Neural cell (in vitro differentiated cells): ENCODE results near the gene LGALS12. TPM values are rescaled to one million over a fixed set of nuclear protein-coding genes. Genes with fewer than 3 reads are reported as not detected.

Experiments
- H2AFZ ChIP-seq: fragments of 200-600, 300-800 bp; sonication (generic), shearing (Covaris generic); 2 replicates; pipeline ENCODE4 v1.6.0; 2014; ENCODE audit warnings: low read depth, mild to moderate bottlenecking, antibody characterized with exemption, low read length, moderate library complexity
- H3F3A ChIP-seq: fragments of 200-600 bp; shearing (Covaris generic); 2 replicates; pipeline ENCODE4 v1.6.1; 2016; ENCODE audit warnings: mild to moderate bottlenecking, moderate library complexity, mixed read lengths, antibody characterized with exemption, low read length; ENCODE audit not compliant: insufficient read depth, poor library complexity, severe bottlenecking
- H3K27ac ChIP-seq: fragments of 200-600, 300-800 bp; sonication (generic), shearing (Covaris generic); 2 replicates; pipeline ENCODE4 v1.5.1; 2014; ENCODE audit warnings: mild to moderate bottlenecking, low read length, moderate library complexity
- H3K27me3 ChIP-seq: fragments of 300-800, 200-600 bp; sonication (generic), shearing (Covaris generic); 2 replicates; pipeline ENCODE4 v1.6.0; 2014; ENCODE audit warnings: mild to moderate bottlenecking, low read depth, low read length, moderate library complexity; ENCODE audit not compliant: insufficient read depth
- H3K36me3 ChIP-seq: fragments of 300-800, 200-600 bp; sonication (generic), shearing (Covaris generic); 2 replicates; pipeline ENCODE4 v1.5.1; 2014; ENCODE audit warnings: mild to moderate bottlenecking, antibody characterized with exemption, low read length, moderate library complexity; ENCODE audit not compliant: insufficient read depth
- H3K4me2 ChIP-seq: fragments of 300-800, 200-600 bp; sonication (generic), shearing (Covaris generic); 2 replicates; pipeline ENCODE4 v1.6.0; 2014; ENCODE audit warnings: mild to moderate bottlenecking, low read length
- H3K4me3 ChIP-seq: fragments of 300-800, 200-600 bp; sonication (generic), shearing (Covaris generic); 2 replicates; pipeline ENCODE4 v1.5.1; 2014; ENCODE audit warnings: mild to moderate bottlenecking, low read length, moderate library complexity
- H3K79me2 ChIP-seq: fragments of 200-600 bp; shearing (Covaris generic); replicated peaks from 2 replicates; pipeline ENCODE4 v1.6.0; 2014; ENCODE audit warnings: mild to moderate bottlenecking, low read length, moderate library complexity; ENCODE audit not compliant: insufficient read depth
- H3K9ac ChIP-seq: fragments of 300-800, 200-600 bp; sonication (generic), shearing (Covaris generic); 2 replicates; pipeline ENCODE4 v1.6.1; 2016; ENCODE audit warnings: mild to moderate bottlenecking, low read length, mixed read lengths
- H3K9me2 ChIP-seq: fragments of 200-600 bp; shearing (Covaris generic); 2 replicates; pipeline ENCODE4 v1.6.1; 2016; ENCODE audit warnings: mild to moderate bottlenecking, low read length, mixed read lengths; ENCODE audit not compliant: insufficient read depth
- H3K9me3 ChIP-seq: fragments of 200-600, 300-800 bp; sonication (generic), shearing (Covaris generic); 2 replicates; pipeline ENCODE4 v1.6.1; 2016; ENCODE audit warnings: mild to moderate bottlenecking, mixed run types, low read length, moderate library complexity, mixed read lengths
- H4K20me1 ChIP-seq: fragments of 200-600 bp; shearing (Covaris generic); 2 replicates; pipeline ENCODE4 v1.6.1; 2016; ENCODE audit warnings: mild to moderate bottlenecking, mixed run types; ENCODE audit not compliant: insufficient read depth
- EP300 ChIP-seq: fragments of 450-650 bp; conservative IDR thresholded peaks from 2 replicates; pipeline ENCODE4 v1.6.1; 2014; ENCODE audit warnings: antibody characterized with exemption, mild to moderate bottlenecking, moderate library complexity; ENCODE audit not compliant: poor library complexity, severe bottlenecking
- EZH2 ChIP-seq: fragments of 200-600, 300-800 bp; shearing (Covaris generic), sonication (generic); IDR thresholded peaks from 2 replicates; pipeline ENCODE4 v1.6.1; 2014; ENCODE audit warnings: antibody characterized with exemption, low read length, borderline replicate concordance, mild to moderate bottlenecking; ENCODE audit not compliant: insufficient read depth, poor library complexity, severe bottlenecking
- MXI1 ChIP-seq: fragments of 450-650 bp; conservative IDR thresholded peaks from 2 replicates; pipeline ENCODE4 v1.6.1; 2014; ENCODE audit warnings: antibody characterized with exemption, mild to moderate bottlenecking; ENCODE audit not compliant: poor library complexity, severe bottlenecking
- POLR2AphosphoS5 ChIP-seq: IDR thresholded peaks from 2 replicates; pipeline ENCODE4 v1.6.1; 2012
- RAD21 ChIP-seq: fragments of 450-650 bp; conservative IDR thresholded peaks from 2 replicates; pipeline ENCODE4 v1.6.1; 2014; ENCODE audit warnings: antibody characterized with exemption, mild to moderate bottlenecking, moderate library complexity
- REST ChIP-seq: IDR thresholded peaks from 2 replicates; pipeline ENCODE4 v1.6.1; 2012; ENCODE audit warnings: borderline replicate concordance
- SMC3 ChIP-seq: fragments of 450-650 bp; conservative IDR thresholded peaks from 2 replicates; pipeline ENCODE4 v1.6.1; 2014; ENCODE audit warnings: antibody characterized with exemption, mild to moderate bottlenecking, moderate library complexity; ENCODE audit not compliant: poor library complexity
- TAF1 ChIP-seq: IDR thresholded peaks from 2 replicates; pipeline ENCODE4 v1.6.1; 2012; ENCODE audit warnings: low read depth
- polyA plus RNA-seq: library from polyadenylated mRNA; depleted of rRNA; stranded (reverse); fragments of >200 nt; gene quantifications from 2 replicates; pipeline ENCODE4 v1.2.3, GENCODE V29; 2014
- TF ChIP-seq, protein P1 (sequence below): fragments of 450-650 bp; IDR thresholded peaks from 2 replicates; pipeline ENCODE4 v1.5.1; 2014; ENCODE audit warnings: antibody characterized with exemption, mild to moderate bottlenecking, moderate library complexity; ENCODE audit not compliant: poor library complexity, severe bottlenecking

Gene LGALS12
- polyA plus RNA-seq, 1 donor from 2014 or later, result not detected

- H3K36me3 ChIP-seq, result no peaks in the 10 kb centered on the region
- TF ChIP-seq POLR2AphosphoS5 (no peak), MXI1 (no peak), TAF1 (no peak), EP300 (no peak), RAD21 (no peak), SMC3 (no peak), REST (no peak), EZH2 (no peak)
- TF ChIP-seq, protein P1, sequence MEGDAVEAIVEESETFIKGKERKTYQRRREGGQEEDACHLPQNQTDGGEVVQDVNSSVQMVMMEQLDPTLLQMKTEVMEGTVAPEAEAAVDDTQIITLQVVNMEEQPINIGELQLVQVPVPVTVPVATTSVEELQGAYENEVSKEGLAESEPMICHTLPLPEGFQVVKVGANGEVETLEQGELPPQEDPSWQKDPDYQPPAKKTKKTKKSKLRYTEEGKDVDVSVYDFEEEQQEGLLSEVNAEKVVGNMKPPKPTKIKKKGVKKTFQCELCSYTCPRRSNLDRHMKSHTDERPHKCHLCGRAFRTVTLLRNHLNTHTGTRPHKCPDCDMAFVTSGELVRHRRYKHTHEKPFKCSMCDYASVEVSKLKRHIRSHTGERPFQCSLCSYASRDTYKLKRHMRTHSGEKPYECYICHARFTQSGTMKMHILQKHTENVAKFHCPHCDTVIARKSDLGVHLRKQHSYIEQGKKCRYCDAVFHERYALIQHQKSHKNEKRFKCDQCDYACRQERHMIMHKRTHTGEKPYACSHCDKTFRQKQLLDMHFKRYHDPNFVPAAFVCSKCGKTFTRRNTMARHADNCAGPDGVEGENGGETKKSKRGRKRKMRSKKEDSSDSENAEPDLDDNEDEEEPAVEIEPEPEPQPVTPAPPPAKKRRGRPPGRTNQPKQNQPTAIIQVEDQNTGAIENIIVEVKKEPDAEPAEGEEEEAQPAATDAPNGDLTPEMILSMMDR, result no peak
- no peaks in the 10 kb centered on the region for H3K9me2 ChIP-seq
- no peak overlapping the region for H3K4me2 ChIP-seq
- no peak overlapping the region for H3K9ac ChIP-seq
- H3K9me3 ChIP-seq, result no peaks in the 10 kb centered on the region
- H3K79me2 ChIP-seq, result no peaks in the 10 kb centered on the region
- H3F3A ChIP-seq, result no peaks in the 10 kb centered on the region
- H2AFZ ChIP-seq, result no peak overlapping the region
- H3K27ac ChIP-seq, result no peak overlapping the region
- no peaks in the 10 kb centered on the region for H3K27me3 ChIP-seq
- no peak overlapping the region for H3K4me3 ChIP-seq
- no peaks in the 10 kb centered on the region for H4K20me1 ChIP-seq
These were observed 41.2 kb downstream of the LGALS12 start for GRCh38 chr11:63547061-63547460.

GRCh38 chr11:63548178-63548577 is 42.3 kb downstream of the LGALS12 start:
- no peaks in the 10 kb centered on the region for H3F3A ChIP-seq
- H3K27me3 ChIP-seq, result no peaks in the 10 kb centered on the region
- H4K20me1 ChIP-seq, result no peaks in the 10 kb centered on the region
- no peak overlapping the region for H3K4me3 ChIP-seq
- H3K79me2 ChIP-seq, result no peaks in the 10 kb centered on the region
- H3K4me2 ChIP-seq, result no peak overlapping the region
- no peak overlapping the region for H3K27ac ChIP-seq
- TF ChIP-seq SMC3, result no peak
- TF ChIP-seq POLR2AphosphoS5, result no peak
- TF ChIP-seq TAF1, result no peak
- no peak for TF ChIP-seq REST
- no peak for TF ChIP-seq RAD21
- TF ChIP-seq MXI1, result no peak
- no peak for TF ChIP-seq EZH2
- H2AFZ ChIP-seq, result no peak overlapping the region
- H3K9ac ChIP-seq, result no peak overlapping the region
- H3K36me3 ChIP-seq, result no peaks in the 10 kb centered on the region
- no peaks in the 10 kb centered on the region for H3K9me3 ChIP-seq
- no peaks in the 10 kb centered on the region for H3K9me2 ChIP-seq
